HepG2 (cell line): ENCODE results near the gene ZNF394.

ENCODE experiments used
- ATAD3A ChIP-seq: sonication (generic); formaldehyde crosslinking; IDR thresholded peaks from 2 replicates; pipeline ENCODE4 v1.4.0; 2020; ENCODE audit warnings: missing genetic modification reagents
- CAMTA2 ChIP-seq: sonication (generic); formaldehyde crosslinking; IDR thresholded peaks from 2 replicates; pipeline ENCODE4 v1.4.0; 2020; ENCODE audit warnings: mild to moderate bottlenecking, missing genetic modification reagents, borderline replicate concordance
- ETV5 ChIP-seq: IDR thresholded peaks from 2 replicates; pipeline ENCODE4 v1.6.1; 2018; ENCODE audit warnings: missing biosample characterization, missing genetic modification reagents, inconsistent platforms, borderline replicate concordance
- GZF1 ChIP-seq: sonication (generic); formaldehyde crosslinking; IDR thresholded peaks from 2 replicates; pipeline ENCODE4 v1.5.1; 2020; ENCODE audit warnings: mild to moderate bottlenecking, missing genetic modification reagents
- PRDM4 ChIP-seq: sonication (generic); formaldehyde crosslinking; IDR thresholded peaks from 2 replicates; pipeline ENCODE4 v1.9.0; 2021; ENCODE audit warnings: missing genetic modification reagents, borderline replicate concordance
- RBM39 ChIP-seq: fragments of 200-400 bp; formaldehyde crosslinking; IDR thresholded peaks from one replicate; pipeline ENCODE4 v1.6.1; 2018; ENCODE audit warnings: antibody characterized with exemption, mild to moderate bottlenecking, low read depth, low read length; ENCODE audit not compliant: poor library complexity, severe bottlenecking
- SP1 ChIP-seq, 2 experiments: fragments of 450-650 bp in 1 of 2; sonication (generic) in 1 of 2; formaldehyde crosslinking in 1 of 2; IDR thresholded peaks; 2 replicates each; pipeline versions ENCODE4 v1.4.0 to v1.6.1; 2016 to 2020; ENCODE audit warnings: missing genetic modification reagents in 1 of 2
- THAP8 ChIP-seq: sonication (generic); formaldehyde crosslinking; IDR thresholded peaks from 2 replicates; pipeline ENCODE4 v1.5.1; 2020; ENCODE audit warnings: missing genetic modification reagents, mild to moderate bottlenecking, borderline replicate concordance
- ZBTB39 ChIP-seq: sonication (generic); formaldehyde crosslinking; IDR thresholded peaks from 2 replicates; pipeline ENCODE4 v1.5.0; 2020; ENCODE audit warnings: missing genetic modification reagents
- ZBTB8A ChIP-seq: sonication (generic); formaldehyde crosslinking; IDR thresholded peaks from 2 replicates; pipeline ENCODE4 v1.4.0; 2020; ENCODE audit warnings: mild to moderate bottlenecking, low read depth, missing genetic modification reagents, borderline replicate concordance
- ZNF207 ChIP-seq: fragments of 450-650 bp; IDR thresholded peaks from 2 replicates; pipeline ENCODE4 v1.6.1; 2016; ENCODE audit warnings: antibody characterized with exemption, borderline replicate concordance
- ZNF225 ChIP-seq: sonication (generic); formaldehyde crosslinking; IDR thresholded peaks from 2 replicates; pipeline ENCODE4 v1.4.0; 2020; ENCODE audit warnings: mild to moderate bottlenecking, missing genetic modification reagents
- ZNF350 ChIP-seq: sonication (generic); formaldehyde crosslinking; IDR thresholded peaks from 2 replicates; pipeline ENCODE4 v1.4.0; 2020; ENCODE audit warnings: mild to moderate bottlenecking, low read depth, missing genetic modification reagents, borderline replicate concordance
- ZNF740 ChIP-seq: sonication (generic); formaldehyde crosslinking; IDR thresholded peaks from 2 replicates; pipeline ENCODE4 v1.4.0; 2020; ENCODE audit warnings: missing genetic modification reagents

GRCh38 chr7:99543081-99543671 lies 43.1 kb upstream of the ZNF394 start:
- TF ChIP-seq ZNF740 (no peak), PRDM4 (no peak), ETV5 (CRISPR knock-in tag) (no peak), ZNF207 (no peak), ZBTB8A (CRISPR knock-in tag) (no peak), ZNF350 (CRISPR knock-in tag) (no peak), SP1 (IDR thresholded peaks at IDR 0.05) (no peak), SP1 (CRISPR knock-in tag; IDR thresholded peaks at IDR 0.05) (no peak), RBM39 (no peak), CAMTA2 (CRISPR knock-in tag) (no peak), ZBTB39 (CRISPR knock-in tag) (no peak), ZNF225 (CRISPR knock-in tag) (no peak), ATAD3A (CRISPR knock-in tag) (no peak), GZF1 (no peak), THAP8 (CRISPR knock-in tag) (no peak)
